ENCODE data around the gene AOPEP.

Gene AOPEP

GRCh38 chr9:94719878-94720277, 6.6 kb upstream of the AOPEP start:
- Histone ChIP-seq H3K27ac (no peak overlapping the region), H3K36me3 (ENCODE audit: control insufficient read depth, insufficient read depth, low read length) (no peaks in the 10 kb centered on the region), H3K9me3 (ENCODE audit: control insufficient read depth, low read length) (no peaks in the 10 kb centered on the region), H3K4me3 (ENCODE audit: low read depth, low read length) (no peak overlapping the region), H3K9ac (no peak overlapping the region), H3K4me2 (ENCODE audit: low read length) (no peak overlapping the region), H3K4me1 (no peaks in the 10 kb centered on the region), H3K79me2 (no peaks in the 10 kb centered on the region), H3K27me3 (ENCODE audit: control insufficient read depth, insufficient read depth, low read length) (no peaks in the 10 kb centered on the region), H2AFZ (no peak overlapping the region)
- no peak for TF ChIP-seq CTCF (IDR thresholded peaks at IDR 0.05)

- no peak for TF ChIP-seq CTCF (IDR thresholded peaks at IDR 0.05)
- Histone ChIP-seq H3K4me2 (ENCODE audit: low read length) (no peak overlapping the region), H3K36me3 (ENCODE audit: control insufficient read depth, insufficient read depth, low read length) (no peaks in the 10 kb centered on the region), H2AFZ (no peak overlapping the region), H3K9ac (no peak overlapping the region), H3K79me2 (no peaks in the 10 kb centered on the region), H3K9me3 (ENCODE audit: control insufficient read depth, low read length) (no peaks in the 10 kb centered on the region), H3K27ac (no peak overlapping the region), H3K27me3 (ENCODE audit: control insufficient read depth, insufficient read depth, low read length) (no peaks in the 10 kb centered on the region), H3K4me1 (no peaks in the 10 kb centered on the region), H3K4me3 (ENCODE audit: low read depth, low read length) (no peak overlapping the region)
These were observed 5.5 kb upstream of the AOPEP start for GRCh38 chr9:94720846-94721549.

- Histone ChIP-seq H3K79me2 (no peaks in the 10 kb centered on the region), H3K27me3 (ENCODE audit: control insufficient read depth, insufficient read depth, low read length) (no peaks in the 10 kb centered on the region), H3K4me3 (ENCODE audit: low read depth, low read length) (no peak overlapping the region), H3K9me3 (ENCODE audit: control insufficient read depth, low read length) (no peaks in the 10 kb centered on the region), H3K4me2 (ENCODE audit: low read length) (no peak overlapping the region), H3K36me3 (ENCODE audit: control insufficient read depth, insufficient read depth, low read length) (no peaks in the 10 kb centered on the region), H3K9ac (no peak overlapping the region), H3K27ac (no peak overlapping the region), H3K4me1 (no peaks in the 10 kb centered on the region), H2AFZ (no peak overlapping the region)
- no peak for TF ChIP-seq CTCF (IDR thresholded peaks at IDR 0.05)
These were observed 4.7 kb upstream of the AOPEP start for GRCh38 chr9:94721754-94722153.

GRCh38 chr9:94725293-94725692, 1.2 kb upstream of the AOPEP start:
- H3K27me3 ChIP-seq (ENCODE audit: control insufficient read depth, insufficient read depth, low read length) = no peaks in the 10 kb centered on the region
- H3K9me3 ChIP-seq (ENCODE audit: control insufficient read depth, low read length) = no peaks in the 10 kb centered on the region
- no peak for TF ChIP-seq CTCF (IDR thresholded peaks at IDR 0.05)
- peak overlapping the region; percentile 38 for H2AFZ ChIP-seq
- H3K4me1 ChIP-seq = no peaks in the 10 kb centered on the region
- no peak overlapping the region for H3K4me2 ChIP-seq (ENCODE audit: low read length)
- H3K4me3 ChIP-seq (ENCODE audit: low read depth, low read length) = no peak overlapping the region
- no peak overlapping the region for H3K9ac ChIP-seq
- H3K36me3 ChIP-seq (ENCODE audit: control insufficient read depth, insufficient read depth, low read length) = no peaks in the 10 kb centered on the region
- H3K27ac ChIP-seq = no peak overlapping the region
- no peaks in the 10 kb centered on the region for H3K79me2 ChIP-seq

- H3K4me2 ChIP-seq (ENCODE audit: low read length) = no peak overlapping the region
- no peaks in the 10 kb centered on the region for H3K36me3 ChIP-seq (ENCODE audit: control insufficient read depth, insufficient read depth, low read length)
- H3K27me3 ChIP-seq (ENCODE audit: control insufficient read depth, insufficient read depth, low read length) = no peaks in the 10 kb centered on the region
- no peaks in the 10 kb centered on the region for H3K4me1 ChIP-seq
- no peak overlapping the region for H2AFZ ChIP-seq
- no peaks in the 10 kb centered on the region for H3K79me2 ChIP-seq
- H3K9me3 ChIP-seq (ENCODE audit: control insufficient read depth, low read length) = no peaks in the 10 kb centered on the region
- no peak overlapping the region for H3K9ac ChIP-seq
- TF ChIP-seq CTCF (IDR thresholded peaks at IDR 0.05) = no peak
- no peak overlapping the region for H3K4me3 ChIP-seq (ENCODE audit: low read depth, low read length)
- H3K27ac ChIP-seq = no peak overlapping the region
These were observed 2.2 kb downstream of the AOPEP start for GRCh38 chr9:94728719-94729118.
